NCI-H2227 treated with DMSO at 0.1 percent for 48 hours (cell line): Measurements from ENCODE around the gene HTT.

ENCODE experiments used
- DNase-seq: peaks from one replicate; lab custom pipeline; 2025; lab: John Stamatoyannopoulos, UW

Gene HTT

DNA sequence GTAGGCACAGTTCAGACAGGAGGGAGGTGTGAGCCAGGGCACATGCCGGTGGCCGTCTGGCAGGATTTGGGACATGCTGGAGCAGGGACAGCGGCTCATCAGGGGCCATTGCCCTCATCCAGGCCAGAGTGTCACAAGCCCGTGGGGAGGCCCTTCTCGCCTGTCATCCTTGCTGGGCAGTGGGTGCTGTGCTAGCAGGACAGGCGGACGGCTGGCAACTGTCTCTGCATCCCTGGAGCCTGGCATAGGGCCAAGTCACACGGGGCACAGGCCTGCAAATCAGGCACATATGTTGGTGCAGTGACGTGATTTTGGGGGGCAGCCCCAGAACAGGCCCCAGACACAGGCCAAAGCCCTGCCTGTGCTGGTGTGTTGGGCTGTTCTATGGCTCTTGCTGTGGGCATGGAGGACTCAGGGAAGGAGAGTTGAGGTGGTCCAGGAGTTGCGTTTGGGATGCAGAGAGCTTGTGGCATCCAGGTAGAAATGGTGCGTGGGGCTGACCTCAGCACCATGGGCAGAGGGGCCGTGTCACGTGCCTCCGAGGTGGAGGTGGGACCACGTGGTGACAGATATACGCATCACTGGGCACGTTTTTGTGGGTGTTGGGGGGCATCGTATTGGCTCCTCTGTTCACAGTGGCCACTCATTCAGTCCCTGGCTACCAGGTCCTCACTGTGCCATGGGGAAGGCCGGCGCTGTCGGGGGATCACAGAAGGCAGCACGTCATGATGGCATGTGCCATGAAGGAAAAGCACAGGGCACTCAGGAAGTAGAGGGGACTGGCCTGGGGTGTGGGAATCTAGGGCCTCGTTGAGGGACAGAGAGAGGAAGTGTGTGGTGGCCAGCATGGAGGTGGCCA, 159.9 kb downstream of the HTT start:
- no peak for DNase-seq

DNA sequence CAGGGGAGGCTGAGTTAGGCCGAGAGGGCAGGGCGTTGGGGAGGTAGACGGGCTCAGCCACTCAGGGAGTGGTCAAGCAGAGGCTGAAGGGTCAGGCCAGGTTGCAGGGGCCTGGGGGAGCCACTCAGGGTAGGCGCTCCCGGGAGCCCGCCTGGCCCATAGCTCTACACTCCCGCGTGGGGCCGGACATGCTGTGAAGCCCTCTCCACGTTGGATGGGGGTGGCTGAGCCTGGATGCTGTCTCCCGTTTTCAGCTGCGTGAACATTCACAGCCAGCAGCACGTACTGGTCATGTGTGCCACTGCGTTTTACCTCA, 160.5 kb downstream of the HTT start:
- no peak for DNase-seq

DNA sequence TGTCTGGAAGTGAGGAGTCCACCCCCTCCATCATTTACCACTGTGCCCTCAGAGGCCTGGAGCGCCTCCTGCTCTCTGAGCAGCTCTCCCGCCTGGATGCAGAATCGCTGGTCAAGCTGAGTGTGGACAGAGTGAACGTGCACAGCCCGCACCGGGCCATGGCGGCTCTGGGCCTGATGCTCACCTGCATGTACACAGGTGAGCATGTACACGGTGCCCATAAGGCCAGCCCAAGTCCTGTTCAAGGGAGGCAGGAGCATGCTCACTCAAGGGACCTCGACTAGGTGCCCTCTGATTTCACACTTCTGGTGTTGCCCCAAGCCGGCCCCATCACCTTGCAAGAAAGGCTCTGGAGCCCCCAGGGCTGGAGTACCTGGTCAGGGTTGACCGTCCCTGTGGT, 161.1 kb downstream of the HTT start:
- DNase-seq, result no peak

DNA sequence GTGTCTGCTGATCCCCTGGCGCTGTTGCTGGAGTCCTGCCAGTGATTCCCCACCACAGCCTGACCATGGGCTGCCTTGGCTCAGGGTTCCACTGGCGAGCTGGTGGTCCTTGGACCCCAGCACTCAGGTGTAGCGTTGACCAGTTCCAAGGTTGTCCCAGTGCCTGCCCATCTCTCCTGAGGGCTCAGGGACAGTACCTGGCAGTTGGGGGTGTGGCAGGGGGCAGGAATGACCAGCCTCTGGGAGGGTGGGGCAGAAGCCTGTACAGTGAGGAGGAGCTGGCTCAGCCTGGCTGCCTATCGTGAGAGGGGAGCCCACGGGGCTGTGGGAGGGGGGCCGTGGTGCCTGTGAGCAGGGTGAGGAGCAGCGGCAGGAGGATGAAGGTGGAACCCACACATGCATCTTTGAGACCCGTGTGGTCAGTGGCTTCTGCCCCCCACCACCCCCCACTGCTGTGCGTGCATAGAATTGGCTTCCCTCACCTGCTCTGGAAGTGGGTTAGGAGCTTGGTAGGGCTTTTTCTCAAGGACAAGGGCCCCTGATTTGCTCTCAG, 161.9 kb downstream of the HTT start:
- DNase-seq, result no peak

DNA sequence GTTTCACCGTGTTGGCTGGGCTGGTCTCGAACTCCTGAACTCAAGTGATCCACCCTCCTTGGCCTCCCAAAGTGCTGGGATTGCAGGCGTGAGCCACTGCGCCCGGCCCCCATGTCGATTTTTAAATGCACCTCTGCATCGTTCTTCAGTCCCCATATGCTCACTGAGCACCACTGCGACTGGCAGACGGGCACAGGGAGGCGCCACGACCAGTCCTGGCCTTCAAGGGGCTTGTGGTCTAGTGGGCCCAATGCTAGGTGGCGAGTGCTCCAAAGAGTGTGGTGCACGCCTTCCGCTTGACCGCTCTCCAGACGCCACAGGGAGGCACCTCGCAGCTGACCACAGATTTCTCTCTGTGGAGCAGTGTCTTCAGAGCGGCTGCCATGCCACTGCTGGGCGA, 162.8 kb downstream of the HTT start:
- no peak for DNase-seq

DNA sequence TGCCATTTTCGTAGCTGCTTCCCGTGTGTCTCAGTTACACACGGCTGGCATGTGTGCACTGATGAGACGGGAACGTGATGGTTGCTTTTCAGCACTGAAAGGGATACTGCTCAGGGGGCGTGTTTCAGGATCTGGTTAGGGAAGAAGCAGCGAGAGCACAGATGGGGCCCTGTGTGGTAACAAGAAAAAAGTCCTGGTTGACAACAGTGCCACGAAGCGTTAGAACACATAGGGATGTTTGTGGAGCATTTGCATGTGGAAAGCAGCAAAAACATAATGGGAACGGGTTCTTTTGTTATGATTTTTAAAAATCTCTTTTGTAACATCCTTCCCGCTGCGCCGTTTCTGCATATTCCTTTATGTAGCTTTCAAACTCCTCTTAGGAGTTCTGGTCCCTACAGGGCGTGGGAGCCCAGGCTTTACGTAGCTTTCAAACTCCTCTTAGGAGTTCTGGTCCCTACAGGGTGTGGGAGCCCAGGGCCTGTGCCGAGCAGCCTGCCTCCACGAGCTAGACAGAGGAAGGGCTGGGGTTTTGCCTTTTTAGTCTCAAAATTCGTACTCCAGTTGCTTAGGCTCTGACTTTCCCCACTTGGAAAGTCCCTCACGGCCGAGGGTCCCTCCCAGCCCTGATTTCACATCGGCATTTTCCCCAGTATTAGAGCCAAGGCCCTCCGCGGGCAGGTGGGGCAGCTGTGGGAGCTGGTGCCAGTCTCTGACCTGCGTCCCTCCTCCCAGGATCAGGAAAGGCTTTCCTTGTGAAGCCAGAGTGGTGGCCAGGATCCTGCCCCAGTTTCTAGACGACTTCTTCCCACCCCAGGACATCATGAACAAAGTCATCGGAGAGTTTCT, 163.5 kb downstream of the HTT start:
- no peak for DNase-seq

DNA sequence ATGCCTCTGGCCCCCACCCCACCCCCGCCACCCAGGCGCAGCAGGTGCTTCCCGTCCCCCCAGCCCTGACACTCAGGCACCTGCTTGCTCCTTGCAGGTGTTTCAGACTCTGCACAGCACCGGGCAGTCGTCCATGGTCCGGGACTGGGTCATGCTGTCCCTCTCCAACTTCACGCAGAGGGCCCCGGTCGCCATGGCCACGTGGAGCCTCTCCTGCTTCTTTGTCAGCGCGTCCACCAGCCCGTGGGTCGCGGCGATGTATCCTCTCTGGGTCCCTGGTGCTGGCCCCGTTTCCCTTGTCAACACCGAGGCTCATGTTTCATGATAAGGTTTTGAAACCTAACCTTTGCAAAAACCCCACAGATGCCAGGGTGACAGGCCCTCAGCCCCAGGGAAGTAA, 164.2 kb downstream of the HTT start:
- no peak for DNase-seq

DNA sequence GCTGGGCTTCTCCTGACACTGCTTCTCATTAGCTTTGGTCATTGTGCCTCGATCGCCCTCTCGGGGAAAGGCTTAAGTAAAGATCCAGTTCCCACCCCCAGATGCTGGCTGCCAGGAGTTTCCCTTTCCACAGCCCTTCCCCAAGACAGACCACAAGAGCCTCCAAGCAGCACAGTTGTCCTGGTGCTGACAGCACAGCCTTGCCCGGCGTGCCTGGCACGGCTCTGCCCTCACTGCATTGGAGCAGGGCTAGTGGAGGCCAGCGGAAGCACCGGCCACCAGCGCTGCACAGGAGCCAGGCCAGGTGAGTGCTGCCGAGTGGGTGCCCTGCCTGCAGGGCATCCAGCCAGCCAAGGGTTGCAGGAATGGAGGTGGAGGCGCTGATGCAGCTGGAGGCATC, 164.8 kb downstream of the HTT start:
- DNase-seq, result no peak

DNA sequence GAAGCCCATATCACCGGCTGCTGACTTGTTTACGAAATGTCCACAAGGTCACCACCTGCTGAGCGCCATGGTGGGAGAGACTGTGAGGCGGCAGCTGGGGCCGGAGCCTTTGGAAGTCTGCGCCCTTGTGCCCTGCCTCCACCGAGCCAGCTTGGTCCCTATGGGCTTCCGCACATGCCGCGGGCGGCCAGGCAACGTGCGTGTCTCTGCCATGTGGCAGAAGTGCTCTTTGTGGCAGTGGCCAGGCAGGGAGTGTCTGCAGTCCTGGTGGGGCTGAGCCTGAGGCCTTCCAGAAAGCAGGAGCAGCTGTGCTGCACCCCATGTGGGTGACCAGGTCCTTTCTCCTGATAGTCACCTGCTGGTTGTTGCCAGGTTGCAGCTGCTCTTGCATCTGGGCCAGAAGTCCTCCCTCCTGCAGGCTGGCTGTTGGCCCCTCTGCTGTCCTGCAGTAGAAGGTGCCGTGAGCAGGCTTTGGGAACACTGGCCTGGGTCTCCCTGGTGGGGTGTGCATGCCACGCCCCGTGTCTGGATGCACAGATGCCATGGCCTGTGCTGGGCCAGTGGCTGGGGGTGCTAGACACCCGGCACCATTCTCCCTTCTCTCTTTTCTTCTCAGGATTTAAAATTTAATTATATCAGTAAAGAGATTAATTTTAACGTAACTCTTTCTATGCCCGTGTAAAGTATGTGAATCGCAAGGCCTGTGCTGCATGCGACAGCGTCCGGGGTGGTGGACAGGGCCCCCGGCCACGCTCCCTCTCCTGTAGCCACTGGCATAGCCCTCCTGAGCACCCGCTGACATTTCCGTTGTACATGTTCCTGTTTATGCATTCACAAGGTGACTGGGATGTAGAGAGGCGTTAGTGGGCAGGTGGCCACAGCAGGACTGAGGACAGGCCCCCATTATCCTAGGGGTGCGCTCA, 165.8 kb downstream of the HTT start:
- no peak for DNase-seq

DNA sequence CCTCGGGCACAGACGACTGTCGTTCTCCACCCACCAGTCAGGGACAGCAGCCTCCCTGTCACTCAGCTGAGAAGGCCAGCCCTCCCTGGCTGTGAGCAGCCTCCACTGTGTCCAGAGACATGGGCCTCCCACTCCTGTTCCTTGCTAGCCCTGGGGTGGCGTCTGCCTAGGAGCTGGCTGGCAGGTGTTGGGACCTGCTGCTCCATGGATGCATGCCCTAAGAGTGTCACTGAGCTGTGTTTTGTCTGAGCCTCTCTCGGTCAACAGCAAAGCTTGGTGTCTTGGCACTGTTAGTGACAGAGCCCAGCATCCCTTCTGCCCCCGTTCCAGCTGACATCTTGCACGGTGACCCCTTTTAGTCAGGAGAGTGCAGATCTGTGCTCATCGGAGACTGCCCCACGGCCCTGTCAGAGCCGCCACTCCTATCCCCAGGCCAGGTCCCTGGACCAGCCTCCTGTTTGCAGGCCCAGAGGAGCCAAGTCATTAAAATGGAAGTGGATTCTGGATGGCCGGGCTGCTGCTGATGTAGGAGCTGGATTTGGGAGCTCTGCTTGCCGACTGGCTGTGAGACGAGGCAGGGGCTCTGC, 166.5 kb downstream of the HTT start:
- DNase-seq, result no peak

DNA sequence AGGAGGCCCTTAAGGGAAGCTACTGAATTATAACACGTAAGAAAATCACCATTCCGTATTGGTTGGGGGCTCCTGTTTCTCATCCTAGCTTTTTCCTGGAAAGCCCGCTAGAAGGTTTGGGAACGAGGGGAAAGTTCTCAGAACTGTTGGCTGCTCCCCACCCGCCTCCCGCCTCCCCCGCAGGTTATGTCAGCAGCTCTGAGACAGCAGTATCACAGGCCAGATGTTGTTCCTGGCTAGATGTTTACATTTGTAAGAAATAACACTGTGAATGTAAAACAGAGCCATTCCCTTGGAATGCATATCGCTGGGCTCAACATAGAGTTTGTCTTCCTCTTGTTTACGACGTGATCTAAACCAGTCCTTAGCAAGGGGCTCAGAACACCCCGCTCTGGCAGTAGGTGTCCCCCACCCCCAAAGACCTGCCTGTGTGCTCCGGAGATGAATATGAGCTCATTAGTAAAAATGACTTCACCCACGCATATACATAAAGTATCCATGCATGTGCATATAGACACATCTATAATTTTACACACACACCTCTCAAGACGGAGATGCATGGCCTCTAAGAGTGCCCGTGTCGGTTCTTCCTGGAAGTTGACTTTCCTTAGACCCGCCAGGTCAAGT, 167.5 kb downstream of the HTT start:
- DNase-seq, result no peak

DNA sequence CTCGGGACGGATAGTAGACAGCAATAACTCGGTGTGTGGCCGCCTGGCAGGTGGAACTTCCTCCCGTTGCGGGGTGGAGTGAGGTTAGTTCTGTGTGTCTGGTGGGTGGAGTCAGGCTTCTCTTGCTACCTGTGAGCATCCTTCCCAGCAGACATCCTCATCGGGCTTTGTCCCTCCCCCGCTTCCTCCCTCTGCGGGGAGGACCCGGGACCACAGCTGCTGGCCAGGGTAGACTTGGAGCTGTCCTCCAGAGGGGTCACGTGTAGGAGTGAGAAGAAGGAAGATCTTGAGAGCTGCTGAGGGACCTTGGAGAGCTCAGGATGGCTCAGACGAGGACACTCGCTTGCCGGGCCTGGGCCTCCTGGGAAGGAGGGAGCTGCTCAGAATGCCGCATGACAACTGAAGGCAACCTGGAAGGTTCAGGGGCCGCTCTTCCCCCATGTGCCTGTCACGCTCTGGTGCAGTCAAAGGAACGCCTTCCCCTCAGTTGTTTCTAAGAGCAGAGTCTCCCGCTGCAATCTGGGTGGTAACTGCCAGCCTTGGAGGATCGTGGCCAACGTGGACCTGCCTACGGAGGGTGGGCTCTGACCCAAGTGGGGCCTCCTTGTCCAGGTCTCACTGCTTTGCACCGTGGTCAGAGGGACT, 168.8 kb downstream of the HTT start:
- no peak for DNase-seq

DNA sequence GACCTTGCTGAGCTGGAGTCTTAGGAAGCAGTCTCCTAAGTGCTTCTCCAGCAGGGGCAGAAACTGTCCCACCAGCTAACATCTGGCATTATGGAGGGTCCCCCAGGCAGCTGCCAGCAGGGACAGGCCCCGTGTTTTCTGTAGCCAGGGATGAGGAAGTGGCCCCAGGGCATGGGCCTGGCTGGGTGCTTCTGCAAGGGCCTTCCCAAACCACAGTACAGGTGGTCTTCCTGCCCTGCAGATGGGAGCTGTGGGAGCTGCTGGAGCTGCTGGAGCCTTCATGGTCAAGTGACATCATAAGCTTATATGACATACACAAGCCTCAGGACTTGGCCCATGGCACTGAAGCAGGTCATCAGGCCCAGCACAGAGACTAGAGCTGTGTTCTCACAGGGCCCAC, 169.5 kb downstream of the HTT start:
- DNase-seq, result no peak

DNA sequence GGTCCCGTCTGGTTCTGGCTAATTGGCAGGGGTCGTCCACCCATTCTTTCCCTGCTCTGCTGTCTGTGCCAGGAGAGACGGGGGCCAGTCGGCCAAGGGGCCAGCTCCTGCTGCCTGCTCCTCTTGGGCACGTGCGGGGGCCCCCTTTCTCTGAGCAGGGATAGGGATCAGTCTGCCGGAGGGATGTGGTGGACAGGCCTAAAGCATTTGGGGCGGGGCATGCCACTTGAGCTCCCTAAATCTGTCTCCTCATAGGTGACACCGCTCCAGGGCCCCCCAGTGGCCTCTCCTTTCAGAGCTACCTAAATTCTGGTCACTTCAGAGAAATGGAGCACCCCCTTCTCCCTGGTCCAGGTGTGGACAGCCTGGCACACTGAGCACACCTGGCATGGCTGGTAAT, 170.3 kb downstream of the HTT start:
- DNase-seq, result no peak

DNA sequence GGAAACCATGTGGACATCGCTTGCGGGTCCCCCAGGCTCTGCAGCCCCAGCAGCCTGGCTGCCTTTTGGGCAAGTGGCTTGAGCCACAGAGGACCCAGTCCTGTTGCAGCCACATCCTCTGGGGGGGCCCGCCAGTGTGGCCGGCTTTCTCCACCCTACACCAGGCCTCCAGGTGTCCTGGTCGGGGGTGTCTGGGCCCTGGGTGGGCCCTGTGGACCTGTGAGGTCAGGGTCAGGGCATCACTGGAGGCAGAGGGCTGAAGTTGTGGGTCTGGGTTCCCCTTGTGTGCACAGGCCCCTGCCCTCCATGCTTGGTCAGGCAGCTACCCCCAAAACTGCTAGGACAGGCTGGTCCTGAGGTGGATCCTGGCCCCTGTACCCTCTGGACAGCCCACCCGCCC, 171.2 kb downstream of the HTT start:
- DNase-seq, result no peak

DNA sequence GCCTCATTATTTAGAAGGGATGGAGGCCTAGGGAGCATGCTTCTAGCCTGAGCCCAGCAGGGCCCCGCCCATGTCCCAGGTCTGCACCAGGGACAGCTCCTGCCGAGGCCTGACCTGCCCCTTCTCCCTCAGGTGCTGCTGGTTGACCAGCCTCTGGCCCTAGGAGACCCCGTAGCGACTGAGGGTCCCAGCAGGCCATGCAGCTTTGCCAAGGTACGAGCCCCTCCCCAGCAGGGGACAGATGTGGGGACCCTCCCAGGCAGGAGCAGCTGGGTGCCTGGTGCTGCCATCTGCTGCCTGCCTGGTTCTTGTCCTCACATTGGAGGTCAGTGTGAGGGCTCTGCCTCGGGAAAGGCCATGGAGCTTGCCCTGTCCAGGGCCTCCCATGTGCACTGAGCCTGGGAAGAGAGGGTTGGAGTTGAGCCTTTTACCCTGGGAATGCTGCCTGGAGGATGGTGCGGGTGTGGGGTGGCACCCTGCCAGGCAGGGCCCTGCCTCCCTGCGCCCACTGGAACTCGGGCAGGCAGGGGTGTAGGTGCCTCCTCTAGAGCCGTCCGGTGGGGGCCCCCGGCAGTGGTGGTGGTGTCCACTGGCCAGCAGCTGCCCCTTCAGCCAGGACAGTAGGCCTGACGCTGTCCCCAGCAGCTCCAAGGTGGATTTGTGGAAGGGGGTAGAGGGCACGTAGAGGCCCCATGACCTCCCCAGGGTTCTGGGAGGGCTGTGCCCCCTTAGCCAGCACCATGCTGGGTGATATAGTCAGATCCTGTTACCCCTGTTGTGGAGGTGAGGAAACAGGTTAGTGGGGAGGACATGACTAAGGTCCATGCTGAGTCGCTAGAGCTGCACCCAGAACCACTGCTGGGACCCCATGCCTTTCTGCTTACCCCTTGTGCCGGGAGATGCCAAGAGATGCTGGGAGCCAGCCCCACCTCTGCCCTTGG, 172.2 kb downstream of the HTT start:
- no peak for DNase-seq

DNA sequence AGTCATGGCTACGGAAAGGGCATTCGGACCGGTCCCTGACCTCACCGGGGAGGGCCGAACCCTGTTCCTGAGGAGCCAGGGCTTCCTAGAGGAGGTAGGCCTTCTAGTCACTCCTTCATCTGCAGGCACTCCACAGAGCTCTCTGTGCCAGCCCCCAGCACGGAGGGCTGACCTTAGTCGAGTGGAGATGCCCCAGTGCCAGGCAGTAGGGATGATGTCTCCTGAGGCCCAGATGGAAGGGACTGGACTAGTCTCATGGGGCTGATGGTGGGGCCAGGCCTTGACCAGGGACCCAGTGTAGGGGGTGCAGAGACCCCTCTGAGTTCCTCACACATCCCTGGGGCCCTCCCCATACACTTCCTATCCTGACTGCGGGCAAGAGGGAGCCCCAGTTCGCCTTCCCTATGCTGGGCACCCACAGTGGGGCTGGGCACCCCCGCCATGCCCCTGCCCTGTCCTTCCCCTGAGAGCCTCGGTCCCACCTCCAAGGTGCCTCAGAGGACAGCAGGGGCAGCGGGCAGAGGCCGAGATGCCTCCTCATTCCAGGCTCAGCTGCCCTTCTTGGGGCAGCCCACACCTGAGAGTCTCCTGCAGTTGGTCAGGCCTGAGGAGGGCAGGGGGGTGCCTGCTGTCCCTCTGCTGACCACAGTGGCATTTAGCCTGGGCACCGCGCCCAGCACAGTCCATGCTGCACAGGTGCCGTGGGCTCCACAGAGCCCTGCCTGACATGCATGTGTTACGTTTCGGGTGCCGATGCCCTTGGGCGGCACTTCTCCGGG, 173.1 kb downstream of the HTT start:
- DNase-seq, result no peak

DNA sequence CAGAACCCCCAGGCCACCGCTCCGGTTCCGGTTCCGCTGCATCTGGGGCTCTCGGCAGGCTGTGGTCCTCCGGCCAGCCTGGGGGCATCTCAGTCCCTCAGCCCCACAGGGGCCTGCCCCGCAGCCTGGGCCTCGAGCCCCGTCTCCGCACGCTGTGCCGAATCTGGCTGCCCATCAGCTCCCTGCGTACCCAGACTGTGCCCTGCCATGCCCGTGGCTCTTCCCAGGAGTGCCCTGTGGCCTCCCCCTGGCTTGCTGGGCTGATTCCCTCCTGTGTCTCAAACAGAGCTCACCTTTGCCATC, 173.6 kb downstream of the HTT start:
- no peak for DNase-seq
